Measurements from ENCODE around the gene GABRA5. TPM values are rescaled to one million over a fixed set of nuclear protein-coding genes. Genes with fewer than 3 reads are reported as not detected.

The GABRA5 gene
- total RNA-seq, 1 experiment from 2014 or later, result not detected

DNA sequence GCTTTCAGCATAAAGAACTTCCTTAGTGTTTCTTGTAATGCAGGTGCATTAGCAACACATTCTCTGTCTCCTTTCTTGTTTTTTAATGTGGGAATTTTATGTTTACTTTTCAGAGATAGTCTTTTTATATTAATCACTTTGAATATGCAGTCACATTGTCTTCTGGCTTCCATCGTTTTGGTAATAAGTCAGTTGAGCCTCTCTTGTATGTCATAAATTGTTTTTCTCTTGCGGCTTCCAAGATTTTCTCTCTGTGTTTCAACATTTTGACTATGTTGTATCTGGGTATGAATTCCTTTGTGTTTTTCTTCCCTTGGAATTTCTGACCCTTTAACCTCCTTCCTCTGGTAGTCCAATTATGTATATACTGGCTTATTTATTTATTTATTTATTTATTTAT, 129.4 kb downstream of the GABRA5 start:
- H3K27me3 ChIP-seq (ENCODE audit: control insufficient read depth, insufficient read depth, low read length), result no peaks in the 10 kb centered on the region
- H3K36me3 ChIP-seq (ENCODE audit: control insufficient read depth, insufficient read depth, low read length), result no peaks in the 10 kb centered on the region
- ATAC-seq (no peak), DNase-seq (ENCODE audit: low read depth, low spot score) (no peak)
- ChIA-PET CTCF (no interaction called here), POLR2A (interaction anchor here (0.6 kb wide), 1 partner anchor 64 kb away, joined by 8 read pairs; no protein-coding TSS in a partner anchor)
- H3K4me3 ChIP-seq (ENCODE audit: low read depth in 2 of 2, low read length in 2 of 2), result no peak overlapping the region
- no peak overlapping the region for H3K27ac ChIP-seq (ENCODE audit: low read length)
- intact Hi-C loops (cut with micrococcal nuclease; ENCODE audit: unreplicated experiment), result no loop called here
- H3K9me3 ChIP-seq (ENCODE audit: control insufficient read depth, insufficient read depth, low read depth, low read length), result peaks cover 5% of the 10 kb centered on the region; the same call in 1 of the 2 replicates
- in situ Hi-C loops (cut with HindIII; ENCODE audit: low pct_unique_long_range_greater_than_20kb, low sequenced_read_pairs), result no loop called here
- H3K4me1 ChIP-seq (ENCODE audit: control insufficient read depth, insufficient read depth, low read length), result no peaks in the 10 kb centered on the region
- TF ChIP-seq SIN3A (IDR thresholded peaks at IDR 0.05; ENCODE audit: borderline replicate concordance, insufficient read depth, low read depth, low read length), result no peak
- TF ChIP-seq, protein P1, sequence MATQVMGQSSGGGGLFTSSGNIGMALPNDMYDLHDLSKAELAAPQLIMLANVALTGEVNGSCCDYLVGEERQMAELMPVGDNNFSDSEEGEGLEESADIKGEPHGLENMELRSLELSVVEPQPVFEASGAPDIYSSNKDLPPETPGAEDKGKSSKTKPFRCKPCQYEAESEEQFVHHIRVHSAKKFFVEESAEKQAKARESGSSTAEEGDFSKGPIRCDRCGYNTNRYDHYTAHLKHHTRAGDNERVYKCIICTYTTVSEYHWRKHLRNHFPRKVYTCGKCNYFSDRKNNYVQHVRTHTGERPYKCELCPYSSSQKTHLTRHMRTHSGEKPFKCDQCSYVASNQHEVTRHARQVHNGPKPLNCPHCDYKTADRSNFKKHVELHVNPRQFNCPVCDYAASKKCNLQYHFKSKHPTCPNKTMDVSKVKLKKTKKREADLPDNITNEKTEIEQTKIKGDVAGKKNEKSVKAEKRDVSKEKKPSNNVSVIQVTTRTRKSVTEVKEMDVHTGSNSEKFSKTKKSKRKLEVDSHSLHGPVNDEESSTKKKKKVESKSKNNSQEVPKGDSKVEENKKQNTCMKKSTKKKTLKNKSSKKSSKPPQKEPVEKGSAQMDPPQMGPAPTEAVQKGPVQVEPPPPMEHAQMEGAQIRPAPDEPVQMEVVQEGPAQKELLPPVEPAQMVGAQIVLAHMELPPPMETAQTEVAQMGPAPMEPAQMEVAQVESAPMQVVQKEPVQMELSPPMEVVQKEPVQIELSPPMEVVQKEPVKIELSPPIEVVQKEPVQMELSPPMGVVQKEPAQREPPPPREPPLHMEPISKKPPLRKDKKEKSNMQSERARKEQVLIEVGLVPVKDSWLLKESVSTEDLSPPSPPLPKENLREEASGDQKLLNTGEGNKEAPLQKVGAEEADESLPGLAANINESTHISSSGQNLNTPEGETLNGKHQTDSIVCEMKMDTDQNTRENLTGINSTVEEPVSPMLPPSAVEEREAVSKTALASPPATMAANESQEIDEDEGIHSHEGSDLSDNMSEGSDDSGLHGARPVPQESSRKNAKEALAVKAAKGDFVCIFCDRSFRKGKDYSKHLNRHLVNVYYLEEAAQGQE (IDR thresholded peaks at IDR 0.05; ENCODE audit: insufficient read depth in 1 of 2, low read depth in 2 of 2, low read length in 1 of 2), result no peak
- TF ChIP-seq, protein P2, sequence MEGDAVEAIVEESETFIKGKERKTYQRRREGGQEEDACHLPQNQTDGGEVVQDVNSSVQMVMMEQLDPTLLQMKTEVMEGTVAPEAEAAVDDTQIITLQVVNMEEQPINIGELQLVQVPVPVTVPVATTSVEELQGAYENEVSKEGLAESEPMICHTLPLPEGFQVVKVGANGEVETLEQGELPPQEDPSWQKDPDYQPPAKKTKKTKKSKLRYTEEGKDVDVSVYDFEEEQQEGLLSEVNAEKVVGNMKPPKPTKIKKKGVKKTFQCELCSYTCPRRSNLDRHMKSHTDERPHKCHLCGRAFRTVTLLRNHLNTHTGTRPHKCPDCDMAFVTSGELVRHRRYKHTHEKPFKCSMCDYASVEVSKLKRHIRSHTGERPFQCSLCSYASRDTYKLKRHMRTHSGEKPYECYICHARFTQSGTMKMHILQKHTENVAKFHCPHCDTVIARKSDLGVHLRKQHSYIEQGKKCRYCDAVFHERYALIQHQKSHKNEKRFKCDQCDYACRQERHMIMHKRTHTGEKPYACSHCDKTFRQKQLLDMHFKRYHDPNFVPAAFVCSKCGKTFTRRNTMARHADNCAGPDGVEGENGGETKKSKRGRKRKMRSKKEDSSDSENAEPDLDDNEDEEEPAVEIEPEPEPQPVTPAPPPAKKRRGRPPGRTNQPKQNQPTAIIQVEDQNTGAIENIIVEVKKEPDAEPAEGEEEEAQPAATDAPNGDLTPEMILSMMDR (IDR thresholded peaks at IDR 0.05), result no peak
- BruUV-seq (replicated peaks), result no TSS peak

Other genes starting within 250 kb of the GABRA5 start
- 0.13 TPM for gene GABRB3, start 94.0 kb upstream of the GABRA5 start, total RNA-seq (2021; ENCODE audit: unreplicated experiment)
- gene GABRG3, start 104.1 kb downstream of the GABRA5 start, total RNA-seq (2021; ENCODE audit: unreplicated experiment), result not detected

All from Panc1 (cell line).